RWPE2 (cell line): ENCODE data around the gene PNMA8B.

ENCODE experiments used
- ATAC-seq: fragments of 200-7000 bp; cut with Tn5 transposase; 3 replicates; pipeline ENCODE4 v1.9.1; 2021; ENCODE audit warnings: low read depth
- DNase-seq: peaks from one replicate; pipeline ENCODE4 v3.0.0-alpha.2; 2020; ENCODE audit warnings: low spot score
- H3K27ac ChIP-seq: fragments of 450-650 bp; 2 replicates; pipeline ENCODE4 v1.5.1; 2017; ENCODE audit warnings: mild to moderate bottlenecking; ENCODE audit not compliant: poor library complexity, severe bottlenecking
- H3K27me3 ChIP-seq: fragments of 250-450 bp; sonication (Bioruptor Pico); 2 replicates; pipeline ENCODE4 v1.5.1; 2021; ENCODE audit warnings: mild to moderate bottlenecking, moderate library complexity; ENCODE audit not compliant: insufficient read depth, poor library complexity, severe bottlenecking
- H3K36me3 ChIP-seq: fragments of 250-450 bp; sonication (Bioruptor Pico); 2 replicates; pipeline ENCODE4 v1.5.1; 2020; ENCODE audit warnings: low read depth, mild to moderate bottlenecking, moderate library complexity
- H3K4me1 ChIP-seq: fragments of 250-450 bp; sonication (Bioruptor Pico); 2 replicates; pipeline ENCODE4 v1.5.1; 2021; ENCODE audit warnings: mild to moderate bottlenecking, moderate library complexity; ENCODE audit not compliant: insufficient read depth, poor library complexity, severe bottlenecking
- H3K4me3 ChIP-seq: fragments of 250-450 bp; sonication (Bioruptor Pico); 2 replicates; pipeline ENCODE4 v1.5.1; 2021; ENCODE audit warnings: mild to moderate bottlenecking, moderate library complexity; ENCODE audit not compliant: severe bottlenecking
- H3K9me3 ChIP-seq: fragments of 250-450 bp; sonication (Bioruptor Pico); 2 replicates; pipeline ENCODE4 v1.5.1; 2021; ENCODE audit warnings: mild to moderate bottlenecking, moderate library complexity; ENCODE audit not compliant: severe bottlenecking
- CTCF ChIP-seq: fragments of 450-650 bp; IDR thresholded peaks from one replicate; pipeline ENCODE4 v1.5.1; 2017; ENCODE audit warnings: mild to moderate bottlenecking, moderate library complexity; ENCODE audit not compliant: poor library complexity, severe bottlenecking

PNMA8B gene

GRCh38 chr19:46446021-46446420 lies 49.6 kb downstream of the PNMA8B start:
- TF ChIP-seq CTCF: no peak
- H3K4me3 ChIP-seq: no peak overlapping the region
- H3K27me3 ChIP-seq: no peaks in the 10 kb centered on the region
- no peak for ATAC-seq
- no peak for DNase-seq
- peaks cover 21% of the 10 kb centered on the region for H3K4me1 ChIP-seq
- no peaks in the 10 kb centered on the region for H3K9me3 ChIP-seq
- H3K27ac ChIP-seq: no peak overlapping the region
- H3K36me3 ChIP-seq: no peaks in the 10 kb centered on the region

GRCh38 chr19:46442808-46443450 lies 52.7 kb downstream of the PNMA8B start:
- H3K27ac ChIP-seq: peak overlapping the region; percentile 45
- peaks cover 15% of the 10 kb centered on the region for H3K4me1 ChIP-seq
- no peaks in the 10 kb centered on the region for H3K27me3 ChIP-seq
- ATAC-seq (peak; percentile 86), DNase-seq (no peak)
- no peak overlapping the region for H3K4me3 ChIP-seq
- H3K9me3 ChIP-seq: no peaks in the 10 kb centered on the region
- H3K36me3 ChIP-seq: no peaks in the 10 kb centered on the region
- no peak for TF ChIP-seq CTCF

- ATAC-seq (no peak), DNase-seq (no peak)
- Histone ChIP-seq H3K9me3 (no peaks in the 10 kb centered on the region), H3K4me1 (peaks cover 15% of the 10 kb centered on the region), H3K27ac (peak overlapping the region; percentile 45), H3K27me3 (no peaks in the 10 kb centered on the region), H3K36me3 (no peaks in the 10 kb centered on the region), H3K4me3 (no peak overlapping the region)
- TF ChIP-seq CTCF: no peak
These were observed 53.8 kb downstream of the PNMA8B start for GRCh38 chr19:46441866-46442265.
